A673 (cell line): ENCODE results near the gene TF.

Source experiments
- EZH2 ChIP-seq: fragments of 200-600 bp; sonication (generic); IDR thresholded peaks from 2 replicates; pipeline ENCODE4 v1.6.1; 2017; ENCODE audit warnings: borderline replicate concordance, low read depth, mild to moderate bottlenecking, mixed read lengths, antibody characterized with exemption, low read length; ENCODE audit not compliant: poor library complexity, severe bottlenecking
- TF ChIP-seq, protein P1 (sequence below): fragments of 300-800, 200-600 bp; sonication (generic); conservative IDR thresholded peaks from 2 replicates; pipeline ENCODE4 v1.5.1; 2017; ENCODE audit warnings: low read depth, mild to moderate bottlenecking, antibody characterized with exemption, low read length, moderate library complexity, mixed read lengths

DNA sequence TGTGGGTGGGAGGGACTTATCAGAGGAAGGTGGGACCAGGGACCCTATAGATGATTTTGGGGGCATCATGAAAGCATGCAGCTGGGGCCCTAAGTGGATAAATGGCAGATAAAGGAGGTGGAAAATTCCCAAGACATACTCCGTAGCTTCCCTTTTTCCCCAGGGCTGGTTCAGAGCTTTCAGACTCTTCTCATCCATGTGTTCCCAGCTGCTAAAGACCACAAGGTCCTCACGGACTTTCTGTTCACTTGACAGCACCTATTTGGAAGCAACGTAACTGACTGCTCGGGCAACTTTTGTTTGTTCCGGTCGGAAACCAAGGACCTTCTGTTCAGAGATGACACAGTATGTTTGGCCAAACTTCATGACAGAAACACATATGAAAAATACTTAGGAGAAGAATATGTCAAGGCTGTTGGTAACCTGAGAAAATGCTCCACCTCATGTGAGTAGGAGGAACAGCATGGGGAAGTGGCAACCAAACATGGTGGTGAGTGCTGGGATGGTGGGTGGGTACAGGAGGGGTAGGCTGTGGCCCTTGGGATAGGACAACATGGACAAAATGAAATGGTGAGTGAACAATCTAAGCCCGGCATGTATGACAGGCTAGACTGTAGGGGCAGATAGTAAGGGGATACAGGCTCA, 30.7 kb downstream of the TF start:
- no peak for TF ChIP-seq EZH2
- TF ChIP-seq, protein P1, sequence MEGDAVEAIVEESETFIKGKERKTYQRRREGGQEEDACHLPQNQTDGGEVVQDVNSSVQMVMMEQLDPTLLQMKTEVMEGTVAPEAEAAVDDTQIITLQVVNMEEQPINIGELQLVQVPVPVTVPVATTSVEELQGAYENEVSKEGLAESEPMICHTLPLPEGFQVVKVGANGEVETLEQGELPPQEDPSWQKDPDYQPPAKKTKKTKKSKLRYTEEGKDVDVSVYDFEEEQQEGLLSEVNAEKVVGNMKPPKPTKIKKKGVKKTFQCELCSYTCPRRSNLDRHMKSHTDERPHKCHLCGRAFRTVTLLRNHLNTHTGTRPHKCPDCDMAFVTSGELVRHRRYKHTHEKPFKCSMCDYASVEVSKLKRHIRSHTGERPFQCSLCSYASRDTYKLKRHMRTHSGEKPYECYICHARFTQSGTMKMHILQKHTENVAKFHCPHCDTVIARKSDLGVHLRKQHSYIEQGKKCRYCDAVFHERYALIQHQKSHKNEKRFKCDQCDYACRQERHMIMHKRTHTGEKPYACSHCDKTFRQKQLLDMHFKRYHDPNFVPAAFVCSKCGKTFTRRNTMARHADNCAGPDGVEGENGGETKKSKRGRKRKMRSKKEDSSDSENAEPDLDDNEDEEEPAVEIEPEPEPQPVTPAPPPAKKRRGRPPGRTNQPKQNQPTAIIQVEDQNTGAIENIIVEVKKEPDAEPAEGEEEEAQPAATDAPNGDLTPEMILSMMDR = no peak
